Nephron progenitor cell (in vitro differentiated cells): ENCODE measurements around the gene PHF5A.

ENCODE experiments used
- DNase-seq: peaks from one replicate; pipeline ENCODE4 v3.0.0; 2021
- H3K27ac Mint-ChIP-seq: 2 replicates; pipeline ENCODE4 v1.8.0; 2021; ENCODE audit warnings: mild to moderate bottlenecking, moderate library complexity, mixed read lengths
- H3K27me3 Mint-ChIP-seq: 2 replicates; pipeline ENCODE4 v1.8.0; 2021; ENCODE audit warnings: mild to moderate bottlenecking, low read depth, mixed read lengths; ENCODE audit not compliant: poor library complexity
- H3K36me3 Mint-ChIP-seq: 2 replicates; pipeline ENCODE4 v1.8.0; 2021; ENCODE audit warnings: low read depth, mixed read lengths
- H3K4me1 Mint-ChIP-seq: 2 replicates; pipeline ENCODE4 v1.8.0; 2021; ENCODE audit warnings: mixed read lengths
- H3K4me3 Mint-ChIP-seq: 2 replicates; pipeline ENCODE4 v1.8.0; 2021; ENCODE audit warnings: mild to moderate bottlenecking, moderate library complexity, mixed read lengths
- H3K9me3 Mint-ChIP-seq: 2 replicates; pipeline ENCODE4 v1.8.0; 2021; ENCODE audit warnings: mild to moderate bottlenecking, moderate library complexity, mixed read lengths
- CTCF ChIP-seq: fragments of 200-600 bp; sonication (generic); IDR thresholded peaks from 2 replicates; pipeline ENCODE4 v1.5.0; 2021; ENCODE audit warnings: antibody characterized with exemption

PHF5A gene

GRCh38 chr22:41417622-41418390, 50.7 kb downstream of the PHF5A start:
- no peak for TF ChIP-seq CTCF
- no peaks in the 10 kb centered on the region for H3K27me3 Mint-ChIP-seq
- DNase-seq = no peak
- H3K4me3 Mint-ChIP-seq = no peak overlapping the region
- H3K36me3 Mint-ChIP-seq = peaks cover 4% of the 10 kb centered on the region
- peaks cover 14% of the 10 kb centered on the region for H3K4me1 Mint-ChIP-seq
- no peaks in the 10 kb centered on the region for H3K9me3 Mint-ChIP-seq
- H3K27ac Mint-ChIP-seq = peak overlapping the region; percentile 75

GRCh38 chr22:41415554-41415953, 52.9 kb downstream of the PHF5A start:
- Mint-ChIP-seq H3K9me3 (no peaks in the 10 kb centered on the region), H3K4me3 (no peak overlapping the region), H3K36me3 (no peaks in the 10 kb centered on the region), H3K27me3 (no peaks in the 10 kb centered on the region), H3K27ac (peak overlapping the region; percentile 68), H3K4me1 (peaks cover 31% of the 10 kb centered on the region)
- DNase-seq = no peak
- no peak for TF ChIP-seq CTCF

GRCh38 chr22:41411021-41411851, 57.3 kb downstream of the PHF5A start:
- H3K27me3 Mint-ChIP-seq = no peaks in the 10 kb centered on the region
- TF ChIP-seq CTCF = no peak
- H3K4me1 Mint-ChIP-seq = peaks cover 31% of the 10 kb centered on the region
- H3K4me3 Mint-ChIP-seq = peak overlapping the region; percentile 12
- DNase-seq = no peak
- H3K36me3 Mint-ChIP-seq = no peaks in the 10 kb centered on the region
- H3K27ac Mint-ChIP-seq = peak overlapping the region; percentile 23
- H3K9me3 Mint-ChIP-seq = no peaks in the 10 kb centered on the region

- no peaks in the 10 kb centered on the region for H3K36me3 Mint-ChIP-seq
- peaks cover 30% of the 10 kb centered on the region for H3K4me1 Mint-ChIP-seq
- TF ChIP-seq CTCF = no peak
- no peaks in the 10 kb centered on the region for H3K27me3 Mint-ChIP-seq
- DNase-seq = no peak
- H3K9me3 Mint-ChIP-seq = no peaks in the 10 kb centered on the region
- no peak overlapping the region for H3K4me3 Mint-ChIP-seq
- H3K27ac Mint-ChIP-seq = no peak overlapping the region
Observed at GRCh38 chr22:41410311-41410751, 58.2 kb downstream of the PHF5A start.
